GM18870 (cell line): ENCODE data around the gene PGM5.

Source experiments
- ATAC-seq: cut with Tn5 transposase; IDR thresholded peaks from one replicate; pipeline ENCODE4 v1.9.1; 2021; ENCODE audit warnings: moderate library complexity; ENCODE audit not compliant: unreplicated experiment

Gene PGM5

DNA sequence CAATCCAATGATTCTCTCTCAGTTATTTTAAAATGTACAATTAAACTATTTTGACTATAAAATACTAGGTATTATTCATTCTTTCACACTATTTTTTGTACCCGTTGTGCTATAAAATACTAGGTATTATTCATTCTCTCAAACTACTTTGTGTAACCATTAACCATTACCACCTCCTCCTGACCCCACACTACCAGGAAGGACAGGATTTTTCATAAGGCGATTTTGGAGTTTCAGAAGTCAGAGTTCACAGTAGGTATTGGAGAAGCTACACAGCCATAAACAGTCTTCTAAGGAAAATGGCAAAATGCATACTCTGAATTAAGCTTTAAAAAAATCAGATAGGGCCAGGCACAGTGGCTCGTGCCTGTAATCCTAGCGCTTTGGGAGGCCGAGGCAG lies 219.4 kb downstream of the PGM5 start:
- ATAC-seq: no peak

GRCh38 chr9:68577774-68578591 lies 221.6 kb downstream of the PGM5 start:
- peak; percentile 78 for ATAC-seq
